Activated naive CD4-positive, alpha-beta T cell treated with anti-CD3 and anti-CD28 coated beads, Interleukin-2, amount 10 ng/mL, durations not matched to agents 7 days and 5 days (primary cell): ENCODE results near the gene IL12RB1.
A peak's percentile ranks its signal among the peaks of the same experiment; 100 is the strongest.

ENCODE experiments used
- CTCF ChIA-PET: fragments of 350-600 bp; sonication (Branson Sonifier 250); formaldehyde crosslinking; loops from one replicate; lab custom pipeline; 2021; ENCODE audit warnings: antibody characterized with exemption; lab: Charles Lee
- DNase-seq: peaks from one replicate; pipeline ENCODE4 v3.0.0-alpha.2; 2020
- H3K27ac Mint-ChIP-seq: one replicate; pipeline ENCODE4 v1.8.0; 2021; ENCODE audit warnings: mild to moderate bottlenecking, moderate library complexity, mixed read lengths
- H3K27me3 Mint-ChIP-seq: one replicate; pipeline ENCODE4 v1.8.0; 2021; ENCODE audit warnings: mild to moderate bottlenecking, mixed read lengths
- H3K36me3 Mint-ChIP-seq: one replicate; pipeline ENCODE4 v1.8.0; 2021; ENCODE audit warnings: mixed read lengths
- H3K4me1 Mint-ChIP-seq: one replicate; pipeline ENCODE4 v1.8.0; 2021; ENCODE audit warnings: mixed read lengths
- H3K4me3 Mint-ChIP-seq: one replicate; pipeline ENCODE4 v1.8.0; 2021; ENCODE audit warnings: mild to moderate bottlenecking, moderate library complexity, mixed read lengths
- H3K9me3 Mint-ChIP-seq: one replicate; pipeline ENCODE4 v1.8.0; 2021; ENCODE audit warnings: mixed read lengths

IL12RB1 gene

GRCh38 chr19:18086590-18087138 is at the start of gene IL12RB1:
Gene IL12RB1 (minus strand): TSS chr19:18086934. CDS start chr19:18086823, 111 bp downstream.
- Mint-ChIP-seq H3K4me3 (peak within 1 kb of the TSS; percentile 99), H3K4me1 (peaks cover 78% of the 10 kb centered on the region), H3K27me3 (no peaks in the 10 kb centered on the region), H3K9me3 (peaks cover 6% of the 10 kb centered on the region), H3K36me3 (peaks cover 35% of the 10 kb centered on the region), H3K27ac (peak within 1 kb of the TSS; percentile 98)
- CTCF ChIA-PET = interaction anchor here (0.6 to 1.3 kb wide), 5 partner anchors 11 to 29 kb away, joined by 3 to 4 read pairs (median 3); partner anchors contain the start of gene MAST3
- DNase-seq = peak; percentile 86

- Mint-ChIP-seq H3K4me1 (no peaks in the 10 kb centered on the region), H3K9me3 (no peaks in the 10 kb centered on the region), H3K27me3 (no peaks in the 10 kb centered on the region), H3K27ac (peak overlapping the region; percentile 76), H3K36me3 (peaks cover 34% of the 10 kb centered on the region), H3K4me3 (no peak overlapping the region)
- CTCF ChIA-PET = no interaction called here
- no peak for DNase-seq
Measured at GRCh38 chr19:18135712-18136584, 49.2 kb upstream of the IL12RB1 start.

GRCh38 chr19:18131841-18132596 is 45.3 kb upstream of the IL12RB1 start:
- no peak for DNase-seq
- no peaks in the 10 kb centered on the region for H3K27me3 Mint-ChIP-seq
- H3K4me1 Mint-ChIP-seq = peaks cover 7% of the 10 kb centered on the region
- no peak overlapping the region for H3K4me3 Mint-ChIP-seq
- H3K27ac Mint-ChIP-seq = no peak overlapping the region
- H3K9me3 Mint-ChIP-seq = no peaks in the 10 kb centered on the region
- CTCF ChIA-PET = no interaction called here
- peaks cover 36% of the 10 kb centered on the region for H3K36me3 Mint-ChIP-seq

- H3K27me3 Mint-ChIP-seq = no peaks in the 10 kb centered on the region
- CTCF ChIA-PET = no interaction called here
- H3K36me3 Mint-ChIP-seq = peaks cover 39% of the 10 kb centered on the region
Measured at GRCh38 chr19:18130523-18131242, 43.9 kb upstream of the IL12RB1 start.

GRCh38 chr19:18128805-18129204 is 42.1 kb upstream of the IL12RB1 start:
- CTCF ChIA-PET = interaction anchor here (1.2 to 1.5 kb wide), 2 partner anchors 9 to 16 kb away, joined by 4 read pairs; no protein-coding TSS in a partner anchor
- Mint-ChIP-seq H3K4me1 (peaks cover 7% of the 10 kb centered on the region), H3K9me3 (no peaks in the 10 kb centered on the region), H3K27me3 (no peaks in the 10 kb centered on the region), H3K27ac (no peak overlapping the region), H3K4me3 (no peak overlapping the region), H3K36me3 (peaks cover 42% of the 10 kb centered on the region)
- DNase-seq = no peak

More at GRCh38 chr19:18130523-18131242, 43.9 kb upstream of the IL12RB1 start:
- no peak overlapping the region for H3K27ac Mint-ChIP-seq
- H3K4me3 Mint-ChIP-seq = no peak overlapping the region
- DNase-seq = no peak
- H3K4me1 Mint-ChIP-seq = peaks cover 7% of the 10 kb centered on the region
- no peaks in the 10 kb centered on the region for H3K9me3 Mint-ChIP-seq

GRCh38 chr19:18128044-18128443 is 41.3 kb upstream of the IL12RB1 start:
- Mint-ChIP-seq H3K27ac (no peak overlapping the region), H3K4me3 (no peak overlapping the region), H3K27me3 (no peaks in the 10 kb centered on the region), H3K9me3 (no peaks in the 10 kb centered on the region), H3K4me1 (peaks cover 7% of the 10 kb centered on the region), H3K36me3 (peaks cover 47% of the 10 kb centered on the region)
- DNase-seq = no peak
- CTCF ChIA-PET = interaction anchor here (1.2 to 1.5 kb wide), 2 partner anchors 9 to 15 kb away, joined by 4 read pairs; no protein-coding TSS in a partner anchor

- Mint-ChIP-seq H3K36me3 (peaks cover 48% of the 10 kb centered on the region), H3K27ac (no peak overlapping the region), H3K4me1 (peaks cover 13% of the 10 kb centered on the region), H3K27me3 (no peaks in the 10 kb centered on the region), H3K4me3 (no peak overlapping the region), H3K9me3 (no peaks in the 10 kb centered on the region)
- DNase-seq = no peak
- CTCF ChIA-PET = interaction anchor here (1.3 kb wide), 1 partner anchor 13 kb away, joined by 4 read pairs; no protein-coding TSS in a partner anchor
Measured at GRCh38 chr19:18126097-18126496, 39.4 kb upstream of the IL12RB1 start.

- Mint-ChIP-seq H3K9me3 (no peaks in the 10 kb centered on the region), H3K27ac (no peak overlapping the region), H3K27me3 (no peaks in the 10 kb centered on the region), H3K36me3 (peaks cover 42% of the 10 kb centered on the region), H3K4me3 (no peak overlapping the region), H3K4me1 (peaks cover 35% of the 10 kb centered on the region)
- no peak for DNase-seq
- CTCF ChIA-PET = no interaction called here
Measured at GRCh38 chr19:18123819-18124218, 37.1 kb upstream of the IL12RB1 start.

- H3K27ac Mint-ChIP-seq = peak overlapping the region; percentile 55
- peaks cover 36% of the 10 kb centered on the region for H3K4me1 Mint-ChIP-seq
Measured at GRCh38 chr19:18122860-18123795, 36.4 kb upstream of the IL12RB1 start.

GRCh38 chr19:18122424-18122823 is 35.7 kb upstream of the IL12RB1 start:
- H3K27me3 Mint-ChIP-seq = no peaks in the 10 kb centered on the region
- H3K36me3 Mint-ChIP-seq = peaks cover 37% of the 10 kb centered on the region
- peak overlapping the region; percentile 45 for H3K27ac Mint-ChIP-seq
- no peak for DNase-seq
- CTCF ChIA-PET = no interaction called here
- H3K4me1 Mint-ChIP-seq = peaks cover 34% of the 10 kb centered on the region
- no peak overlapping the region for H3K4me3 Mint-ChIP-seq
- H3K9me3 Mint-ChIP-seq = no peaks in the 10 kb centered on the region

More at GRCh38 chr19:18122860-18123795, 36.4 kb upstream of the IL12RB1 start:
- DNase-seq = no peak
- H3K27me3 Mint-ChIP-seq = no peaks in the 10 kb centered on the region
- no peak overlapping the region for H3K4me3 Mint-ChIP-seq
- CTCF ChIA-PET = no interaction called here
- H3K9me3 Mint-ChIP-seq = no peaks in the 10 kb centered on the region
- H3K36me3 Mint-ChIP-seq = peaks cover 37% of the 10 kb centered on the region

- CTCF ChIA-PET = interaction anchor here (1.6 kb wide), 1 partner anchor 39 kb away, joined by 3 read pairs; no protein-coding TSS in a partner anchor
- H3K4me3 Mint-ChIP-seq = no peak overlapping the region
- H3K9me3 Mint-ChIP-seq = no peaks in the 10 kb centered on the region
- DNase-seq = no peak
- no peaks in the 10 kb centered on the region for H3K27me3 Mint-ChIP-seq
- peak overlapping the region; percentile 96 for H3K27ac Mint-ChIP-seq
- H3K36me3 Mint-ChIP-seq = peaks cover 33% of the 10 kb centered on the region
- peaks cover 40% of the 10 kb centered on the region for H3K4me1 Mint-ChIP-seq
Measured at GRCh38 chr19:18121166-18121565, 34.4 kb upstream of the IL12RB1 start.

- H3K4me1 Mint-ChIP-seq = peaks cover 40% of the 10 kb centered on the region
- H3K27me3 Mint-ChIP-seq = no peaks in the 10 kb centered on the region
- peak overlapping the region; percentile 81 for H3K4me3 Mint-ChIP-seq
- H3K36me3 Mint-ChIP-seq = peaks cover 29% of the 10 kb centered on the region
- H3K27ac Mint-ChIP-seq = peak overlapping the region; percentile 96
- H3K9me3 Mint-ChIP-seq = no peaks in the 10 kb centered on the region
- CTCF ChIA-PET = interaction anchor here (1.5 to 1.6 kb wide), 2 partner anchors 8 to 40 kb away, joined by 3 to 4 read pairs; no protein-coding TSS in a partner anchor
- DNase-seq = no peak
Measured at GRCh38 chr19:18120127-18120526, 33.4 kb upstream of the IL12RB1 start.
